HG03045 (cell line): ENCODE results near the gene EIF4B.

Experiments
- ATAC-seq: cut with Tn5 transposase; IDR thresholded peaks from one replicate; pipeline ENCODE4 v1.9.1; 2021; ENCODE audit warnings: mild to moderate bottlenecking, moderate library complexity; ENCODE audit not compliant: unreplicated experiment

Gene EIF4B

GRCh38 chr12:53056901-53057300 is 50.6 kb downstream of the EIF4B start:
- no peak for ATAC-seq

GRCh38 chr12:53057816-53058500 is 51.7 kb downstream of the EIF4B start:
- ATAC-seq = no peak

- no peak for ATAC-seq
Measured at GRCh38 chr12:53058674-53059433, 52.6 kb downstream of the EIF4B start.

- no peak for ATAC-seq
Measured at GRCh38 chr12:53059434-53060063, 53.3 kb downstream of the EIF4B start.

- no peak for ATAC-seq
Measured at GRCh38 chr12:53060064-53060720, 53.9 kb downstream of the EIF4B start.

- ATAC-seq = no peak
Measured at GRCh38 chr12:53060721-53061276, 54.5 kb downstream of the EIF4B start.

- ATAC-seq = no peak
Measured at GRCh38 chr12:53061404-53062010, 55.3 kb downstream of the EIF4B start.

- ATAC-seq = no peak
Measured at GRCh38 chr12:53062011-53062961, 56.0 kb downstream of the EIF4B start.

GRCh38 chr12:53062977-53063707 is 56.9 kb downstream of the EIF4B start:
- no peak for ATAC-seq

GRCh38 chr12:53063708-53064612 is 57.7 kb downstream of the EIF4B start:
- ATAC-seq = no peak

- no peak for ATAC-seq
Measured at GRCh38 chr12:53064613-53065436, 58.6 kb downstream of the EIF4B start.

- ATAC-seq = no peak
Measured at GRCh38 chr12:53065470-53065869, 59.2 kb downstream of the EIF4B start.

- ATAC-seq = no peak
Measured at GRCh38 chr12:53065975-53066931, 60.0 kb downstream of the EIF4B start.

GRCh38 chr12:53067074-53067992 is 61.1 kb downstream of the EIF4B start:
- no peak for ATAC-seq
